Astrocyte of the spinal cord (primary cell): Measurements from ENCODE around the gene SAT1.

Source experiments
- DNase-seq: peaks from one replicate; pipeline ENCODE4 v3.0.0; 2011; ENCODE audit warnings: low read depth, low spot score
- H3K4me3 ChIP-seq: 2 replicates; pipeline ENCODE4 v1.5.1; 2011; ENCODE audit warnings: low read depth, mild to moderate bottlenecking, low read length, moderate library complexity
- in situ Hi-C: cut with HindIII; loops from 2 replicates; pipeline ENCODE4 v1.10.0; 2017; ENCODE audit warnings: low sequenced_read_pairs
- TF ChIP-seq, protein P1 (sequence below): IDR thresholded peaks from 2 replicates; pipeline ENCODE4 v1.5.1; 2012; ENCODE audit warnings: low read depth, mild to moderate bottlenecking, low read length, inconsistent platforms

Gene SAT1

DNA sequence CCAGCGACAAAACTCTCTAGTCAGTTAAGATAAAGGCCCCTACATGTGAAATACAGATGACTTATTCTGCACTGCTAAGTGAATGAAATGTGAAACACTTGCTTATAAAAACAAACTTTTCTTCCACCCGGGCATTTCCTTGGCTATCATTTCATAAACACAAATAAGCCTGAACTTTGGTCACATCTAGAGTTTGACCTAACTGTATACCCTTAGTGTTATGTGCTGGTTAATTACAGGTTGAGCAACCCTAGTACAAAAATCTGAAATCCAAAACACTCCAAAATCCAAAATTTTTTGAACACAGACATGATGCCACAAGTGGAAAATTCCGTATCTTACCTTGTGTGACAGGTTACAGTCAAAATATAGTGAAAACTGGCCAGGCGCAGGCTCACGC is 45.9 kb downstream of the SAT1 start:
- no peak for DNase-seq
- TF ChIP-seq, protein P1, sequence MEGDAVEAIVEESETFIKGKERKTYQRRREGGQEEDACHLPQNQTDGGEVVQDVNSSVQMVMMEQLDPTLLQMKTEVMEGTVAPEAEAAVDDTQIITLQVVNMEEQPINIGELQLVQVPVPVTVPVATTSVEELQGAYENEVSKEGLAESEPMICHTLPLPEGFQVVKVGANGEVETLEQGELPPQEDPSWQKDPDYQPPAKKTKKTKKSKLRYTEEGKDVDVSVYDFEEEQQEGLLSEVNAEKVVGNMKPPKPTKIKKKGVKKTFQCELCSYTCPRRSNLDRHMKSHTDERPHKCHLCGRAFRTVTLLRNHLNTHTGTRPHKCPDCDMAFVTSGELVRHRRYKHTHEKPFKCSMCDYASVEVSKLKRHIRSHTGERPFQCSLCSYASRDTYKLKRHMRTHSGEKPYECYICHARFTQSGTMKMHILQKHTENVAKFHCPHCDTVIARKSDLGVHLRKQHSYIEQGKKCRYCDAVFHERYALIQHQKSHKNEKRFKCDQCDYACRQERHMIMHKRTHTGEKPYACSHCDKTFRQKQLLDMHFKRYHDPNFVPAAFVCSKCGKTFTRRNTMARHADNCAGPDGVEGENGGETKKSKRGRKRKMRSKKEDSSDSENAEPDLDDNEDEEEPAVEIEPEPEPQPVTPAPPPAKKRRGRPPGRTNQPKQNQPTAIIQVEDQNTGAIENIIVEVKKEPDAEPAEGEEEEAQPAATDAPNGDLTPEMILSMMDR: no peak

DNA sequence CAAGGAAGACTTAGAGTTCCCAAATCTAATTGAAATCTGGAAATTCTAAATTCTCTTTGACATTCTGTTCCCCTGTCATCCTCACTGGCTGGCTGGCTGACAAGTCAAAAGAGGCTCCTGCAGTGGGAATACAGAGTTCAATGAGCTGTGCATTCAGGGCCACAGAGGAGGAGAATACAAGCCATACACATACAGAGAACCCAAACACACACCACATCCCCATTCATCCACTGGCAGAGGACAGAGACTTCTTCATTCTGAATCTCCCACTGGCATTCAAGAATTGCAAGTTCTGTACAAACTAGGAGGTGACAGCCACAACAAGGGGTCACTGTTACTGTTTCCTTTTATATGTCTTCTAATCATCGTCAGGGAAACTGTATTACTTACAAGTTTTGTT is 49.7 kb downstream of the SAT1 start:
- in situ Hi-C loops: no loop called here
- no peak overlapping the region for H3K4me3 ChIP-seq
- TF ChIP-seq, protein P1: no peak
- DNase-seq: no peak

More for the DNA sequence above, 45.9 kb downstream of the SAT1 start:
- in situ Hi-C loops: no loop called here
- H3K4me3 ChIP-seq: no peak overlapping the region
